ENCODE data around the gene TDRD10.

TDRD10 gene

DNA sequence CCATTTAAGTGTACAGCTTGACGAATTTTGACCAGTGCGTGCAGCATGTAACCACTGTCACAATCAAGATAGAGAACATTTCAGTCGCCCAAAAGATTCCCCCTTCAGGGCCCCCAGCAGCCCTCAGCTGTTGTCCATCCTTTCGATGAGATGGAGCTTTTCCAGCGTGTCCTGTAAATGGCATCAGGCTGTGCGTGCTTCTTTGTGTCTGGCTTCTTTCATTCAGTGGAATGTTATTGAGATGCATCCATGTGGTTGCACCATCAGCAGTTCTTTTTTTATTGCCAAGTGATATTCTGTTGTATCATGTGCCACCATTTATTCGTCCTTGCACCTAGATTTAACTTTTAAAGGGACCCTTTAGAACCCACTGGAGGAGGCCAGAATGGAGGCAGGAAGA, 34.6 kb downstream of the TDRD10 start:
- H3K4me3 ChIP-seq (ENCODE audit: low read depth, low read length): no peak overlapping the region
- H3K27ac ChIP-seq: no peak overlapping the region
- H3K27me3 ChIP-seq (ENCODE audit: insufficient read depth, low read depth, severe bottlenecking): peaks cover 91% of the 10 kb centered on the region
- no peak for DNase-seq
- TF ChIP-seq, protein P1, sequence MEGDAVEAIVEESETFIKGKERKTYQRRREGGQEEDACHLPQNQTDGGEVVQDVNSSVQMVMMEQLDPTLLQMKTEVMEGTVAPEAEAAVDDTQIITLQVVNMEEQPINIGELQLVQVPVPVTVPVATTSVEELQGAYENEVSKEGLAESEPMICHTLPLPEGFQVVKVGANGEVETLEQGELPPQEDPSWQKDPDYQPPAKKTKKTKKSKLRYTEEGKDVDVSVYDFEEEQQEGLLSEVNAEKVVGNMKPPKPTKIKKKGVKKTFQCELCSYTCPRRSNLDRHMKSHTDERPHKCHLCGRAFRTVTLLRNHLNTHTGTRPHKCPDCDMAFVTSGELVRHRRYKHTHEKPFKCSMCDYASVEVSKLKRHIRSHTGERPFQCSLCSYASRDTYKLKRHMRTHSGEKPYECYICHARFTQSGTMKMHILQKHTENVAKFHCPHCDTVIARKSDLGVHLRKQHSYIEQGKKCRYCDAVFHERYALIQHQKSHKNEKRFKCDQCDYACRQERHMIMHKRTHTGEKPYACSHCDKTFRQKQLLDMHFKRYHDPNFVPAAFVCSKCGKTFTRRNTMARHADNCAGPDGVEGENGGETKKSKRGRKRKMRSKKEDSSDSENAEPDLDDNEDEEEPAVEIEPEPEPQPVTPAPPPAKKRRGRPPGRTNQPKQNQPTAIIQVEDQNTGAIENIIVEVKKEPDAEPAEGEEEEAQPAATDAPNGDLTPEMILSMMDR (IDR thresholded peaks at IDR 0.05; ENCODE audit: low read depth, low read length): no peak
- peaks cover 4% of the 10 kb centered on the region for H3K9me3 ChIP-seq (ENCODE audit: severe bottlenecking)
- no peaks in the 10 kb centered on the region for H3K36me3 ChIP-seq

DNA sequence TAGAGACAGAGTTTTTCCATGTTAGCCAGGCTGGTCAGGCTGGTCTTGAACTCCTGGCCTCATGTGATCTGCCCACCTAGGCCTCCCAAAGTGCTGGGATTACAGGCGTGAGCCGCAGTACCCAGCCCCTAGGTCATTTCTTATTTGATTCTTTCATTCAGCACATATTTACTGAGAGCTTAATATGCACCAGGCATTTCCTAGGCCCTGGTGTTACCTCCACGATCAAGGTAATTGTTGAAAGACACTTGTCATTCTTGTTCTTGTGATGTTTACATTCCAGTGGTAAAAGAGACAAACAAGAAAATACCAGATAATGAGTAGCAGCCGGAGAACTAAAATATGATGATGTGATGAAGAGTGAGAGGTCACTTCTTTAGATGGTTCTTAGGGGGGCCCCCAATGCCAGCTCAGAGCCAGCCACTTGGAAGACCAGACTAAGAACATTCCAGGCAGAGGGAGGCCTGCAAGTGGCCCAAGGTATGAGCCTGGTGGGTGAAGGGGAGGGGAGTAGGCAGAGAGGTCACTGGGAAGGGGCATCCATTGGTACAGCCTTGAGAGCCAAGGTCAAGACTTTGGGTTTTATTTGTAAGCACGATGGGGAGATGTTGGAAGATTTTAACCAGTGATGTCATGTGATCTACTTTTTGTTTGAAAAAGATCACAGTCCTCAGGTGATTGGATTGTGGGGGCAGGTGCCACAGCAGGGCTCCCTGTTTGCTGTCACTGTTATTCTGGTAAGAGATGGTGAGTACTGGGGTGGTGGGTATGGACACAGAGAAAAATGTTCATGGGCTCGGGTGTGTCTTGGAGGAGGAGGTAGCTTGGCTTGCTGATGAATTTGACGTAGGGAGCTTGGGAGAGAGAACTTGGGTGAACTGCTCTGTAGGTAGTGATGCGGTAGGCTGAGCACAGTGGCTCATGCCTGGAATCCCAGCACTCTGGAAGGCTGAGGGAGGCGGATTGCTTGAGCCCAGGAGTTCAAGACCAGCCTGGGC, 37.8 kb downstream of the TDRD10 start:
- TF ChIP-seq, protein P1 (IDR thresholded peaks at IDR 0.05; ENCODE audit: low read depth, low read length): no peak
- H3K4me3 ChIP-seq (ENCODE audit: low read depth, low read length): no peak overlapping the region
- no peak overlapping the region for H3K27ac ChIP-seq
- no peak for DNase-seq
- no peaks in the 10 kb centered on the region for H3K9me3 ChIP-seq (ENCODE audit: severe bottlenecking)
- H3K36me3 ChIP-seq: no peaks in the 10 kb centered on the region
- peaks cover 100% of the 10 kb centered on the region for H3K27me3 ChIP-seq (ENCODE audit: insufficient read depth, low read depth, severe bottlenecking)

DNA sequence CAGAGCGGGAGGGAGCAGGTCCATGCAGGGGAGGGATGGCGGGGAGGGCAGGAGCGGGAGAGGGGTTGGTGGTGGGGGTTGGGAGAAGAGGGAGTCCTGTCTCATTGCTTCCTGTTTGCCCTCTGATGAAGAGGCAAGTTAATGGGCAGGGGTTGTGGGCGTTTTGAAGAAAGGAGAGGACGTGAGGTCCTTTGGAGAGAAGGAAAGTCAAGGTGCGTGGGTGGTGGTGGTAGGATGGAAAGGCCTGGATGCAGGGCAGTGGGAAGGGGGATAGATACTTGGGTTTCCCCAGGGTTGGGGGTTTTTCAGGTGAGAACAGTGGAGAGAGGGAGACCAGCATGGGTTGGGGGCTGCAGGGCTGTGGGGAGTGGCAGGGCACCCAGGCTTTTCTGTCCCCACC, 39.2 kb downstream of the TDRD10 start:
- H3K27me3 ChIP-seq (ENCODE audit: insufficient read depth, low read depth, severe bottlenecking): peaks cover 96% of the 10 kb centered on the region
- TF ChIP-seq, protein P1 (IDR thresholded peaks at IDR 0.05; ENCODE audit: low read depth, low read length): no peak
- H3K9me3 ChIP-seq (ENCODE audit: severe bottlenecking): no peaks in the 10 kb centered on the region
- no peaks in the 10 kb centered on the region for H3K36me3 ChIP-seq
- H3K4me3 ChIP-seq (ENCODE audit: low read depth, low read length): no peak overlapping the region
- no peak for DNase-seq
- H3K27ac ChIP-seq: no peak overlapping the region

DNA sequence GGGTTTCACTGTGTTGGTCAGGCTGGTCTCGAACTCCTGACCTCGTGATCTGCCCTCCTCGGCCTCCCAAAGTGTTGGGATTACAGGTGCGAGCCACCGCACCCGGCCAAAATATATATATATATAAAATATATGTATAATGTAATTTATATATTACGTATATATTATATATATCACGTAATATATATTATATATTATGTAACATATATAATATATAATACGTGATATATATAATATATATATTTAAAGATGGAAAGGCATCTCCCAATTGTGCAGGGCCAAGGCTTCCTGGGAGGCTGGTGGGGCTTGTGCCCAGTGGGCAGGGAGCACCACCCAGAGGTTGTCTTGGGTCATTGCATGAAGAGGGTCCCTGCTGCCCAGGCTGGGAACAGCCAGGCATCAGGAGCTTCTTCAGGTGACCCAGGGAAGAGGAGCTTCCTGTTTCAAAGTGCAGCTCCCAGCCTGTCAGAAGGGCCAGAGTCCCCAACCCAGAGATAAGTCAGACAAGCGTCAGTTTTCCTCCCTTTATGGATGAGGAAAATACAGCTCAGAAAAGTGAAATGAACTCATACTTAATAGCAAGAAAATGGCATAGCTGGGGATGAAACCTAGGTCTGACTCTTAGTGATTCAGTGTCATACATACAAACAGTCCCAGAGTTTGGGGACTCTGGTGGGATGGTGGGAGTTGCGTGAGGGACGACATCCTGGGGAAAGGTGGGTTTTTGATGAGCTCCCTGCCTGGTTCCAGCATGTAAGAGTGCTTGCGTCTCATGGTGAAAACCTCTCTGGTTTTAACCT, 44.4 kb downstream of the TDRD10 start:
- Histone ChIP-seq H3K9me3 (ENCODE audit: severe bottlenecking) (no peaks in the 10 kb centered on the region), H3K27me3 (ENCODE audit: insufficient read depth, low read depth, severe bottlenecking) (peaks cover 44% of the 10 kb centered on the region), H3K4me3 (ENCODE audit: low read depth, low read length) (no peak overlapping the region), H3K36me3 (peaks cover 30% of the 10 kb centered on the region), H3K27ac (no peak overlapping the region)
- TF ChIP-seq, protein P1 (IDR thresholded peaks at IDR 0.05; ENCODE audit: low read depth, low read length): peak; percentile 99
- DNase-seq: peak; percentile 91

DNA sequence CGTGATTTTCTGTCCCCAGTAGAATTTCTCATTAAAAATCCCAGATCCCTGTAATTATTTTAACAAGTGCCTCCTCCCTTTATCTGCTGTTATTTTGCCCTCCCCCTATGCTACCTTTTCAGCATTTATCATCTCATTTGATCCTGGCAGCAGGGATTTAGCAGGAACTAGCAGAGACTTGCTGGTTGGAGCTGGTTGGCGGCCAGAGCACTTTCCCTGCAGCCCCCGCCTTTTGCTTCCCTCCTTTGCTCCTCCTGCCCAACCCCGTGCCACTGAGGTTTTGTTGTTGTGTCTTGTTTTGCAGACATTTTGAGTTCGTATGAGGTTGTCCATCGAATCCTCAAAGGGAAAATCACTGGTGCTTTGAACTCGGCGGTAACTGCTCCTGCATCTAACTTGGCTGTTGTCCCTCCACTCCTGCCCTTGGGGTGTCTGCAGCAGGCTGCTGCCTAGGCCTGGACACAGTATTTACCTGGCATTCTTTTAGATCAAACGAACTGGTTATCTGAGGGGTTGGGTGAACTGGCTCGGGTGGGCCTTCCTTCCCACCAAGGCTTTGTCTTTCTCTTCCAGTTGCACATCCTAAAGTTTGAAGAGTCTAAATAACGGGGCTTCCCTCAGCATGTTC, 45.2 kb downstream of the TDRD10 start:
- no peak overlapping the region for H3K27ac ChIP-seq
- TF ChIP-seq, protein P1 (IDR thresholded peaks at IDR 0.05; ENCODE audit: low read depth, low read length): no peak
- H3K9me3 ChIP-seq (ENCODE audit: severe bottlenecking): no peaks in the 10 kb centered on the region
- H3K27me3 ChIP-seq (ENCODE audit: insufficient read depth, low read depth, severe bottlenecking): peaks cover 36% of the 10 kb centered on the region
- DNase-seq: no peak
- no peak overlapping the region for H3K4me3 ChIP-seq (ENCODE audit: low read depth, low read length)
- H3K36me3 ChIP-seq: peaks cover 37% of the 10 kb centered on the region
